GM18907 (cell line): ENCODE measurements around the gene RTN1.
"Not testable (repeated sequence)": the region's sequence is repeated elsewhere in the genome, so short reads cannot be mapped to it uniquely, and the experiment has no call there.

ENCODE experiments used
- ATAC-seq: cut with Tn5 transposase; IDR thresholded peaks from one replicate; pipeline ENCODE4 v1.9.1; 2021; ENCODE audit warnings: mild to moderate bottlenecking, moderate library complexity; ENCODE audit not compliant: unreplicated experiment

Gene RTN1

DNA sequence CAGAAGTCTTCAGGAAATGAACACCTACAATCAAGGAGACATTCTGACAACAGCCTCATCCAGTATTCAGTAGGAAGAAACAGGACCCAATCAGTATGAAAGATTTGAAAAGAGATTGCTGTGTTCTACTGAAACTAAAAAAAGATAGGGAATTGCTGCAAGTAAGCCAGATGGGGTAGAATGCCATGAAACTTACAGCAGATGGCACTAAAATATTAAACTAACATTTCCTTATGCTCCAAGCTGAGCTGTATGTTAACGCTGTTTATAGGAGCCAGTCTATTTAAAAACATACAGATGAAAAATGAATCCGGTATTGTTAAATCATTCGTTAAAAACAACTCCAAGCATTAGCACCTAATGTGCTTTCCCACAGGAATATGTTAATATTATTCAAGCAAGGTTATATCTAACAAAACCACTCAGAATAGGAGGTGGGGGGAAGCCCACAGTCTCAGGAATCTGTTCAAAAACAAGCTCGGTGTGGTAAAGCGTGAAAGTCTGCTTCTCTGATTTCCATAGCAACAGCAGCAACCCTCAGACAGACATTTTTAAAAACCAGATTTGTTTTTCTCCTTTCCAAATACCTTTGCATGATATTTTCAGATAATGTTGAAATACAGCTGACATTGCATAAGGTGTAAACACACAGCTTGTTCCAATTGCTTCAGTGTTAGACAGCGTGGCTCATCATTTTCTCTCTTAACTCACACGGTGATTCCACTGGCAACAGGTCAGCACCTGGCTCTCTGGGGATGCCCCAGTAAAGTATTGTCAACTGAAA lies 162.6 kb downstream of the RTN1 start:
- no peak for ATAC-seq

DNA sequence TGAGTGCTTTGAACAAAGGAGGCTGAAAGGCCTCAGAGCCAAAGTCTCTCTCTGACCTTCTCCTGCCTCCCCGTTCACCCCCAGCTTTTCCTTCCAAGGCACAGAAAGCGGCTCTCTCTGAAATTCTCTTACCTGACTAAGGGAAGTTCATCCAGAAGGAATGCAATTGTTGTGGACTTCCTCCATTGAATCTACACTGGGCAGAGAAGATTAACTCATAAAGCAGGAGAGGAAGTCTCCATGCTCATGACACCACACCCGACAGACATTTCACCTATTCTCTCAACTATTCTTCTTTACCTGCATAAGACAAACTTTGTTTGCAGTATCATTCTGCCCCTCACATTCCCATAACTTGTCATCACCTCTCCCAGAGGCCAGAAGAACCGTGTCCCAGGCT lies 164.7 kb downstream of the RTN1 start:
- no peak for ATAC-seq

DNA sequence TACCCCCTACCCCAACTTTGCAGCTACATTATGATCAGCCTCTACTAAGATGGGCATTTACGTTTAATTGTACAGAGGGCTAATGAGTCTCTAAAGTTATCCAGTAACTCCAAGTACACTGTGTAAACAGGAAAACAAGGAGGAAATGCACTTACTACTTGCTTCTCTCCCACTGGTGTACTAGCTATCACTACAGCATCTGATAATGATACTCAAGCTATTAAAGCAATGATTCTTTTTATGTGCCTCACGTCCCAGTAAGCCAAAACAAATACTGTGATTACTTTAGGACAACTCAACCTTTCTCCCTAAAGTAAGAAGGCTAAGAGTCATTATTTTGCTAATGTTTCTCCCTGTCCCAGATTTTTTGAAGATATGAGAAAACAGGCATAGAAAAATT lies 165.3 kb downstream of the RTN1 start:
- no peak for ATAC-seq

DNA sequence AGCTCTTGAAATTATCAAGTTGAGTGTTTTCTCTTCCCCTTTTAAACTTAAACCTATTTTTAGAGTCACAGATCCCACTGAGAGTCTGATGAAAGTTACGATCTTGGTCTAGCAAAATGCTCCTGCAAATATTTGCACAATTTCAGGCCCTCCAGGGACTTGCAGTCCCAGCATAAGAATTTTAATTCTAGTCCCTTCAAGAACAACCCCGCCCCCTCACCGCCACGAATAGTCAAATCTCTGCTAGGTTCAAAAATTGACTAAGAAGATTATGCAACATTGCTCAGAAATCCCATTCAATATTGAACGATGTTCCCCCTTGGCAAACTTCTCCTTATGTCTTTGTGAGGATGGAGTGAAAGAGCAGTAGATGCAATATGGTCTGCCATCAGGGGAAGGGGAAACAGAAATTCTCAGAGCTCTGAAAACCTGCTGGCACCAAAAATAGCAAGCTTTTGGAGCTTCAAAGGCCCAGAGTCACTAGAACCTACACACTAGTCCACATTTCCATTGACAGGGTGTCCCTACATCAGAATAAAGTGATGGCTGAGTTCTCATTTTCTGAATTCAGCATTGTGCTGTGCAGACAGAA lies 166.4 kb downstream of the RTN1 start:
- ATAC-seq: no peak

DNA sequence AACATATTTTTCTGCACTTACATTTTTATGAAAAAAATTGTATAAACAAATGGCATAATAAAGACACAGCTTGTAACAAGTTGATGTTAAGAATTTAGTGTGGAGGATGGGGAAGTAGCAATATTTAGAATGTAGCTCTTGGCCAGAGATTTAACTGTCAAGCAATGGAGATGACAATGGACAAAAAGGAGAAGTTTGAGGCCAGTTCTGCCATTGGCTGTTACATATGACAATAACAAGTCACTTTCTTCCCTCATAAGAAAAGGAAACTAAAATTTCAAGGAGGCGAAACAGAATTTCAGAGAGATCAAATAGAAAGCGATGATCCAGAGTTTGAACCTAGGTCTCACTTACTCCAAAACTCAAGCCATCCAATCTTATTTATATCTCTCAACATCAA lies 171.1 kb downstream of the RTN1 start:
- no peak for ATAC-seq

DNA sequence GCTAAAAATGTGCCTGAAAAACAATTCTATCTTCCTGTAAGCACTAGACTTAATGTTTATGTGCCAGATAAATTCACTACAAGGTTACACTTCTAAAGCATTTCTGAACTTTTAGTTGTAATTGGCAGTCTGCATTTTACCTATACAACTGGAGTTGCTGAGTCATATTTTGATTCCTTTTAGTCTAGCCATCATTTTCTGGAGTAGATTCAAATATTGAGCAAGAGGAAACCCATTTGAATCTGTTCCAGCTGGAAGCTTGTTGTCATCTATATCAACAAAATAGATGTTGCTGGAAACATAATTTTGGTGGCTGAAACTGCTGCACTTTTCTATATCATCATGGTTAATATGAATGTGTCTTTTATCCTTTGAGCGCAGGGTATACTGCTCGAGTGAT lies 171.8 kb downstream of the RTN1 start:
- ATAC-seq: no peak

DNA sequence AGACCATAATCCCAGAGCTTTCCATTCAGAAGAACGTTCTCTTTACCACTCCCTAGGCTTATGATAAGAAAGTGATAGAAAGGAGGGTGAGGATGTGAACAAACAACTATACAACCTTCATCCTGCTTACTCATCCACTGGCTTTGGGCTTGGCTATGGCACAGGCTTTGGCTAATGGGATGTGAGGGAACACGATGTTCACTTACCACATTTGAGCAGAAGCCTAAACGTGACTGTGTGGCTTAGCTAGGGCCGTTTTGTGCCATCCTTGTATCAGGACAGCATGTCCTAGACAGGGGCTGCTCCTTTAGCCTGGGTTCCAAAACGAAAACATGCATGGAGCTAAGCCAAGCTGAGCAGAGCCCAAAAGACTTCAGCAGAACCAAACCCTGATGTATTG lies 175.4 kb downstream of the RTN1 start:
- ATAC-seq: no peak

DNA sequence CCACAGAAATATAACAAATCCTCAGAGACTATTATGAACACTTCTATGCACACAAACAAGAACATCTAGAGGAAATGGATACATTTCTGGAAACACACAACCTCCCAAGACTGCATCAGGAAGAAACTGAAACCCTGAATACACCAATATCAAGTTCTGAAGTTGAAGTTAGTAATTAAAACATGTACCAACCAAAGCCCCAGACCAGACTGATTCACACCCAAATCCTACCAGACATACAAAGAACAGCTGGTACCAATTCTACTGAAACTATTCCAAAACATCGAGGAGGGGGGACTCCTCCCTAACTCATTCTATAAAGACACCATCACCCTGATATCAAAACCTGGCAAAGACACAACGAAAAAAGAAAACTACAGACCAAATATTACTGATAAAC lies 179.3 kb downstream of the RTN1 start:
- ATAC-seq: no peak

DNA sequence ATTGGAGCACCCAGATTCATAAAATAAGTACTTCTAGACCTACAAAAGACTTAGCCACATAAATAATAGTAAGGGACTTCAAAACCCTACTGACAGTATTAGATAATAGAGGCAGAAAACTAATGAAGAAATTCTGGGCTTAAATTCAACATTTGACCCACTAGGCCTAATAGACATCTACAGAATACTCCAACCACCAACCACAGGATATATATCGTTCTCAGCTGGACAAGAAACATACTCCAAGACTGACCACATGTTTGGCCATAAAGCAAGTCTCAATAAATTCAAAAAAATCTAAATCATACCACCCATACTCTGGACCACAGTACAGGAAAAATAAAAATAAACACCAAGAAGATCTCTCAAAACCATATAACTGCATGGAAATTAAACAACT lies 180.2 kb downstream of the RTN1 start:
- ATAC-seq: no peak

DNA sequence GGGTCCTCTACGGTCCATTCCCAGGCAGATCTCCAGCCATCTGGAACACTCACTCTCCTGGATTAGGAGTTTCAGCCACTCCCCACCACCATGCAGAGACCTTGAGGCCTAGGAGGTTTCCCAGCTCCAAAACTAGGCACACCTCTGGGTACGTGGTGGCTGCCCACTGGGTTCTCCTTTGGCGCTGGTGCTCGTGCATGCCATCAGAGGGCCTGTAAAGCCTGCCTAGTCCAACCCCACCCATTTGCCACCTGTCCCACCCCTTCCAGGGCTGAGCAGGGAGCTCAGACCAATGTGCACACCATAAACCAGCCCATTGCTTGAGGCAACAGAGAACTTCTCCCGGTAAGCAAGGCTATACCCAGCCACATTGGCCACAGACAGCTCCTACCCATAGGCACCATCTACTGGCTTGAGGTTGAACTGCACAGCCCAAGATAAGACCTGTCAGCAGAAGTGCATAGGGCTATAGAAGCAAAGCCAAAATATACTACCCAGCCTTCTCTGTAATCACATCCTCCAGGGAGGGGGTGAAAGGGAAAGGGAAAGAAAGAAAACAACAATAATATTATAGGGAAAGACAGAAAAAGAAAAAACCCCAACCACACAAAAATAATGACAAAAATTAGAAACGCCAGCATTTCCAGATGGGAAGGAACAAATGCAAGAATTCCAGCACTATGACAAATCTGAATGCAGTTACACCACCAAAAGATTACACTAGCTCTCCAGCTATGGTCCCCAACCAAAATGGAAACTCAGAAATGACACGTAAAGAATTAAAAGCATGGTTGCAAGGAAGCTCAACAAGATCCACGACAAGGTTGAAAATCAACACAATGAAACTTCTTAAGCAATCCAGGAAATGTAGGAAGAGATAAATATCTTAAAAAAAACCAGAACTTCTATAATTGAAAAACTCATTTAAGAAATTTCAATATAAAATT lies 182.1 kb downstream of the RTN1 start:
- ATAC-seq: peak; percentile 99

DNA sequence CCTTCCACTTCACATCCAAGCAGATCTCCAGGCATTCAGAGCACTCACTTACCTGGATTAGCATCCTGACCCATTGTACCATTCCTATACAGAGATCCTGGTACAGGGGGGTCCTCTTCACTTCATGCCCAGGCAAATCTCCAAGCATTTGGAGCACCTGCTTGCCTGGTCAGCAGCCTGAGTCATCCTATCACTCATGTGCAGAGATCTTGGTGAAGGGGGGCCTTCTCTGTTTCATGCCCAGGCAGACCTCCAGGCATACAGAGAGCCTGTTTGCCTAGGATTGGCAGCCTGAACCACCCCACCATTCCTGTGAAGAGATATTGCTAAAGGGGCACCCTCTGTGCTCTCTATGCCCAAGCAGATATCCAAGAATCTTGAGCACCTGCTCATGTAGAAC lies 182.9 kb downstream of the RTN1 start:
- no peak for ATAC-seq

DNA sequence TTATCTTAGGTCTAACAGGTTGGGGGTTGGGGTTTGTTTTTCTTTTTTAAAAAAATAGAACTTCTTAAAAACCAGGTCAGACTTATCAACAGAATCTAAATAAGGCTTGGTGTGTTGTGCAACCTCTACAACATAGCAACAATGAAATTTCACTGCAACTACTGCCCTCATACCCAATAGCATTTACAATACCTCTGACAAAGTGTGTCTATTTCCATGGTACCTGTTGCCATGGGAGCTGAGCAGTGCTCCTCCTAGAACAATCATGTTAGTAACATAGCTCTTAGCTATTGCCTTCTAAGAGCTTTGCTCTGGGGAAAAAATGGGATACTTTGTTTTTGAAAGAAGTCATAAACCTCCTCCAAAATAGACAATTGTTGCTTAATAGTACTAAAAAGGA lies 190.7 kb downstream of the RTN1 start:
- ATAC-seq: no peak

DNA sequence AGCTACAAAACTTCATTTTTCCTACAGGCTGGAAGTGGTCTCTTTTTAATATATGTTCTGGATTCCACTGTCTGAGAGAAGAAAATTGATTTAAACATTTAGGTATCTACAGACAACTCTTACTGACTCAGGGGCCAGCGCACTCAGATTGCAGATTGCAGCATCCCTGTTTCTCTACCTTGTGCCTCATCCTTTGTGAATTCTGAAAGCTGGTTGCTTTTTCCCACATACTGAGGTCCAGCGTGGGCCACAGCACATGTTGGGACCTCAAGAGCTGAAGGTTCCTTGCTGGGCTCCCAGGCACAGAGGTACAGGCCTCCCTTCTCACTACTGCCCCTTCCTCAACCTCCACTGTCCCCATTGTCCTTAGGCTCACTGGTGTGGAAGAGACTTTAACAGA lies 192.2 kb downstream of the RTN1 start:
- ATAC-seq: no peak

DNA sequence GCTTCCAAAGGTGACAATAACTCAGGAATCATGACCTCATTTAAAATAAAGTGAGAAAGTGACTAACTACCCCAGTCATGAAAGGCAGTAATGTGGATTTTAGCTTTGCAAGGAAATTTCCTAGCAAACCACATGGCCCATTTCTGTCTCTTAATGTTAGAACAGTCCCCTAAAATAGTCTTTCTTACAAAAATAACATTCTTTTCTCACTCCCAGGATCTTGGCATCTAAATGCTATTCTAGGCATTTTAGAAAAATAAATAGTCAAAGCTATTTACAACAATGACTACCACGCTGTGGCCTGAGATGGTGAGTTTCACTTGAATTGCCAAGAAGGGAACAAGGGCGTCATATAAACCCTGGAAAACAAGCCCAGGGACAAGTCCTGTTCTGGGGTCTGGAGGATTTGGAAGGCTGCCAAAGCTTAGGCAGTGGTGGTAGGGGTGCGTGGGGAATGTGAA lies 192.8 kb downstream of the RTN1 start:
- no peak for ATAC-seq

DNA sequence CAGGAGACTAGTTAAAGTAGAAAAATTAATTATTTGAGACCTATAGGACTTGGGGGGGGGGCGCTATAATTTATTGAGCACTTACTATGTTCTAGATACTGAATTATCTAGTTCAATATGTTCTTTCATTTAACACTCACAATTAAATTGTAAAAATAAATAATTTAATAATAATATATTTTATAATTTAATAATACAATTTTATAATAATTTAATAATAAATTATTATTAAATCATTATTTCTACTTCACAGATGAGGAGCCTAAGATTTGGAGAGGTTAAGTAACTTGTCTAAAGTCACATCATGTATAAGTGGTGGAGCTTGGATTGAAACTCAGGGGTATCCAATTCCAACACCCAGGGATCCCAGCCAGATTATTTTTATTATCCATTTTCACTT lies 195.2 kb downstream of the RTN1 start:
- ATAC-seq: no peak

DNA sequence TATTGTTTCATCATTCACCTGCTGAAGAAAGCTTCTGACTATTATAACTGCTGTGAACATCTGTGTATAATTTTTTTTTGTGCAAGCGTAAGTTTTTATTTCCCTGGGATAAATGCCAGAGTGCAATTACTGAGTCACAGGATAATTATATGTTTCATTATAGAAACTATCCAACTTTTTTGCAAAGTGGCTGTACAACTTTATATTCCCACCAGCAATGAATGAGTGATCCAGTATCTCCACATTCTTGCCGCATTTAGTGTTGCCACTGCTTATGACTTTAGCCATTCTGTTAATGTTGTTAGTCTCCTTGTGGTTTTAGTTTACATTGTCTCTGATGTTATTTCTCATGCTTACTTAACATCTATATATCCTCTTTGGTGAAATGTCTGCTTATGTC lies 205.8 kb downstream of the RTN1 start:
- ATAC-seq: no peak

DNA sequence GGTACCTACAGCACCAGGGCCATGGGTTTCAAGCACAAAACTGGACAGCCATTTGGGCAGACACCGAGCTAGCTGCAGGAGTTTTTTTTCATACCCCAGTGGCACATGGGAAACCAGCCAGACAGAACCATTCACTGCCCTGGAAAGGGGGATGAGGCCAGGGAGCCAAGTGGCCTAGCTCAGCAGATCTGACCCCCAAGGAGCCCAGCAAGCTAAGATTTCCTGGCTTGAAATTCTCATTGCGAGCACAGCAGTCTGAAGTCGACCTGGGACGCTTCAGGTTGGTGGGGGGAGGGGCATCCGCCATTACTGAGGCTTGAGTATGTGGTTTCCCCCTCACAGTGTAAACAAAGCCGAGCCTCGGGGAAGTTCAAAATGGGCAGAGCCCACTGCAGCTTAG lies 212.8 kb downstream of the RTN1 start:
- ATAC-seq: no peak

DNA sequence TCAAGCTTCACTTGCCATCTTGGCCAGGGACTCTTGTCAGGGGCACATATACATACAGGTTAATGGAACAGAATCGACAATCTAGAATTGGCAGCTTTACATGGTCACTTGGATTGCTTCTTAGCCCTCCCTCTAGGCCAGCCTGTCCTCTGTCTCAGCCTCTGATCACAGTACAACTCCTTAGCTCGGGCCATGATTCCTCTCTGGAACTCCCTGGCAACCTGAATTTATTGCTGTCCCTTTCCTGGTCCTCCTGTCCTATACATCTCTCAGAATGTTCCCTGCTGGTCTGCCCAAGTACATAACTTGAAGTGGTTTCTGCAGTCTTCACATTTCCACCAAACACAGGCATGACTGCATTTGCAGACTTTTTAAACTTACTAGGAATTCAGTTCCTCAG lies 214.1 kb downstream of the RTN1 start:
- no peak for ATAC-seq

DNA sequence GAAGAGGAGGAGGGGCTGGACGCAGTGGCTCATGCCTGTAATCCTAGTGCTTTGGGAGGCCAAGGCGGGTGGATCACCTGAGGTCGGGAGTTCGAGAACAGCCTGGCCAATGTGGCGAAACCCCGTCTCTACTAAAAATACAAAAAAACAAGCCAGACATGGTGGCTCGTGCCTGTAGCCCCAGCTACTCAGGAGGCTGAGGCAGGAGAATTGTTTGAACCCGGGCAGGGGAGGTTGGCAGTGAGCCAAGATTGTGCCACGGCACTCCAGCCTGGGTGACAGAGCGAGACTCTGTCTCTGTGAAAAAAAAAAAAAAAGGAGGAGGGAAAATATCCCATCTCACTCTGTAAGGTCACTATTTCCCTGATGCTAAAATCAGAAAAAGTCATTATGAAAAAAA lies 216.4 kb downstream of the RTN1 start:
- not testable (repeated sequence) for ATAC-seq

DNA sequence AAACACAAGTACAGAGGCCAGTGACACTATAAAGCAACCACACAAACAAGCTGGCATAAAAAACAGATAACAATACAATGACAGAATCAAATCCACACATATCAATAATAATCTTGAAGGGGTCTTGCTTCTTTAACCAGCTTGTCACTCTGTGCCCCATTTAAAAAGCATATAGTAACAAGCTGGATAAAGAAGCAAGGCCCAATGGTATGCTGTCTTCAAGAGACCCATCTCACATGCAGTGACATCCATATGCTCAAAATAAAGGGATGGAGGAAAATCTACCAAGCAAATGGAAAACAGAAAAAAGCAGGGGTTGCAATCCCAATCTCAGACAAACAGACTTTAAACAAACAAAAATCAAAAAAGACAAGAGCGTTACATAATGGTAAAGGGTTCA lies 223.7 kb downstream of the RTN1 start:
- not testable (repeated sequence) for ATAC-seq

DNA sequence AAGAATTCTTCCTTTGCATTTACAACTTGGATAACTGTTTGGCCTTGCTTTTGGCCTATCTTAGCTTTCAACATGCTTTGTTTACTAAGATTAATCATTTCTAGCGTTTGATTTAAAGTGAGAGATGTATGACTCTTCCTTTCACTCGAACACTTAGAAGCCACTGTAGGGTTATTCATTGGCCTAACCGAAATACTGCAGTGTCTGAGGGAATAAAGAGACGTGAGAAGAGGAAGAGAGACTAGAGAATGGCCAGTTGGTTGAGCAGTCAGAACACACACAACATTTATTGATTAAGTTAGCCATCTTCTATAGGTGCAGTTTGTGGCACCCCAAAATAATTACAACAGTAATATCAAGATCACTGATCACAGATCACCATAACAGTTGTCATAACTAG lies 231.7 kb downstream of the RTN1 start:
- peak; percentile 93 for ATAC-seq

DNA sequence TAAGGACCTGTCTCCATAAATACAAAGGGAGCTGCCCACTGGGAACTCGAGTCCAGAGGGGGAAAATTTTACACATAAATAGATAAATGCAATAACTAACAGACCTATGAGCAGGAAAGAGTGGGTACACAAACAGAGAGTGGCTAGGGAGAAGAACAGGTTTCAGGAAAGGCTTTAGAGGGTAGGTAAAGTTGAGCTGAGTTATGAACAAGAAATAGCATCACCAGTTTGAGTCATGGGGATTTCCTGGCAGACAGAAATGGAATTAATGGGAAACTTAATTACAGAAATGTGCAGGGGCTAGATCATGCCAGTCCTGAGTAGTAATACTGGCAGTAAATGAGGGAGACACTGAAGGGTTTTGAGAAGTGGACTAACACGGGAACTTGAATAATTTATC lies 236.0 kb downstream of the RTN1 start:
- no peak for ATAC-seq
